ENCODE results near the gene SNF8. TPM values are rescaled to one million over a fixed set of nuclear protein-coding genes. Genes with fewer than 3 reads are reported as not detected.

SNF8 gene
- total and polyA plus RNA-seq, 9 of the 15 experiments (the other 6 are each of a cell fraction or from before 2014, with no cell fraction given) = 6.9 to 149 (median 117) TPM

DNA sequence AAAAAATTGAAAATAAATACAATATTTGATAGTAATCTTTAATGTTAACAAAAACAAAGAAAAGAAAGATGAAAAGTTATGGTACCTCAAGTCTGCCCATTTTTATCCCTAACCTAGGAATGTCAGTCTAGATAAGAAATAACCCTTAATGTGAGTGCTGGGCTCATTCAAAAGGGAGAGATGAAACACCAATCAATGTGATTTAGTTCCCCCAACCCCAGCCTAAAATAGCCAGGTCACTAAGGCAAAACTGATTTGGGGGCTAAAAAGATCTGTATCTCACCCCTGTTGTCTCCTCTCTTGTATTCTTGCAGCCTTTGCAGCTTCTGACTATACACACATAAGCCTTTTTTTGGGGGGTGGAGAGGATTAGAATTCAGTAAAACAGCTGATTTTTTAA, 49.3 kb upstream of the SNF8 start:
- H3K9me3 ChIP-seq (replicated peaks; ENCODE audit: control insufficient read depth, insufficient read depth, low read depth, low read length) = no peaks in the 10 kb centered on the region
- peaks cover 55% of the 10 kb centered on the region for H3K79me2 ChIP-seq (ENCODE audit: control insufficient read depth, insufficient read depth, low read length)
- intact Hi-C loops (cut with micrococcal nuclease) (loop anchor here (2.0 kb wide), 1 partner anchor 21 kb away; no protein-coding TSS in a partner anchor), in situ Hi-C loops (cut with MboI) (no loop called here)
- CTCF ChIA-PET (ENCODE audit: low intra/inter-chr PET ratio) = no interaction called here
- DNase-seq (ENCODE audit: extremely low read depth in 1 of 4, low spot score in 3 of 4) (peak in 1 of 4 experiments; percentile 43), ATAC-seq (no peak), FAIRE-seq (no peak)
- H4K20me1 ChIP-seq (replicated peaks; ENCODE audit: control insufficient read depth, insufficient read depth, low read length) = no peaks in the 10 kb centered on the region
- peaks cover 3% of the 10 kb centered on the region; the same call in 1 of the 3 replicates for H3K36me3 ChIP-seq (ENCODE audit: control insufficient read depth, insufficient read depth, low read length)
- H3K9me1 ChIP-seq (ENCODE audit: control insufficient read depth, insufficient read depth, low read length) = no peaks in the 10 kb centered on the region
- POLR2A ChIA-PET = interaction anchor here (0.7 to 3.5 kb wide), 3 partner anchors 12 to 16 kb away, joined by 3 to 14 read pairs (median 4); no protein-coding TSS in a partner anchor
- H2AFZ ChIP-seq (ENCODE audit: low read depth, low read length) = no peak overlapping the region
- H3K27ac ChIP-seq (ENCODE audit: extremely low read depth, low read depth, low read length) = peak overlapping the region; percentile 97; the same call in 2 of the 3 replicates
- peak overlapping the region; percentile 47 for H3K4me2 ChIP-seq (ENCODE audit: insufficient read depth, low read length)
- peaks cover 9 to 12% of the 10 kb centered on the region in 2 experiments; a peak in 3 of 5 replicates for H3K4me1 ChIP-seq (replicated peaks in 1 of 2; ENCODE audit: control insufficient read depth in 2 of 2, insufficient read depth in 2 of 2, low read length in 2 of 2)
- no peaks in the 10 kb centered on the region for H3K27me3 ChIP-seq (ENCODE audit: control insufficient read depth in 2 of 2, insufficient read depth in 2 of 2, low read length in 2 of 2)
- H3K9ac ChIP-seq (ENCODE audit: insufficient read depth in 1 of 2, low read depth in 2 of 2, low read length in 2 of 2) = peak overlapping the region in 1 of 2 experiments; percentile 97; a peak in 1 of 4 replicates
- no TSS peak for BruUV-seq (replicated peaks)
- no peak overlapping the region for H3K4me3 ChIP-seq
- TF ChIP-seq ZNF274 (IDR thresholded peaks at IDR 0.05; ENCODE audit: borderline replicate concordance, low read depth, low read length) (no peak), NR2C2 (CRISPR knock-in tag; IDR thresholded peaks at IDR 0.05) (no peak), NR2C2 (tag; IDR thresholded peaks at IDR 0.05) (no peak), NCOA2 (IDR thresholded peaks at IDR 0.05; ENCODE audit: partially characterized antibody in 2 of 2) (no peak), PHB2 (IDR thresholded peaks at IDR 0.05; ENCODE audit: low read depth) (no peak), ARID1B (IDR thresholded peaks at IDR 0.05) (peak; percentile 28; the same call in 1 of the 2 replicates), MEF2A (IDR thresholded peaks at IDR 0.05; ENCODE audit: control insufficient read depth, low read depth, low read length) (0 out of 2 replicates have a peak, but pooled peaks have one; percentile 44), DPF2 (IDR thresholded peaks at IDR 0.05) (peak; percentile 41), TRIM25 (IDR thresholded peaks at IDR 0.05; ENCODE audit: borderline replicate concordance) (no peak), STAT6 (CRISPR knock-in tag; IDR thresholded peaks at IDR 0.05) (no peak), POLR2A (conservative IDR thresholded peaks at IDR 0.05) (no peak), SMARCE1 (IDR thresholded peaks at IDR 0.05) (0 out of 2 replicates have a peak, but pooled peaks have one; percentile 14), C11orf30 (IDR thresholded peaks at IDR 0.05; ENCODE audit: low read depth) (0 out of 2 replicates have a peak, but pooled peaks have one; percentile 6)
- TF ChIP-seq, protein P1, sequence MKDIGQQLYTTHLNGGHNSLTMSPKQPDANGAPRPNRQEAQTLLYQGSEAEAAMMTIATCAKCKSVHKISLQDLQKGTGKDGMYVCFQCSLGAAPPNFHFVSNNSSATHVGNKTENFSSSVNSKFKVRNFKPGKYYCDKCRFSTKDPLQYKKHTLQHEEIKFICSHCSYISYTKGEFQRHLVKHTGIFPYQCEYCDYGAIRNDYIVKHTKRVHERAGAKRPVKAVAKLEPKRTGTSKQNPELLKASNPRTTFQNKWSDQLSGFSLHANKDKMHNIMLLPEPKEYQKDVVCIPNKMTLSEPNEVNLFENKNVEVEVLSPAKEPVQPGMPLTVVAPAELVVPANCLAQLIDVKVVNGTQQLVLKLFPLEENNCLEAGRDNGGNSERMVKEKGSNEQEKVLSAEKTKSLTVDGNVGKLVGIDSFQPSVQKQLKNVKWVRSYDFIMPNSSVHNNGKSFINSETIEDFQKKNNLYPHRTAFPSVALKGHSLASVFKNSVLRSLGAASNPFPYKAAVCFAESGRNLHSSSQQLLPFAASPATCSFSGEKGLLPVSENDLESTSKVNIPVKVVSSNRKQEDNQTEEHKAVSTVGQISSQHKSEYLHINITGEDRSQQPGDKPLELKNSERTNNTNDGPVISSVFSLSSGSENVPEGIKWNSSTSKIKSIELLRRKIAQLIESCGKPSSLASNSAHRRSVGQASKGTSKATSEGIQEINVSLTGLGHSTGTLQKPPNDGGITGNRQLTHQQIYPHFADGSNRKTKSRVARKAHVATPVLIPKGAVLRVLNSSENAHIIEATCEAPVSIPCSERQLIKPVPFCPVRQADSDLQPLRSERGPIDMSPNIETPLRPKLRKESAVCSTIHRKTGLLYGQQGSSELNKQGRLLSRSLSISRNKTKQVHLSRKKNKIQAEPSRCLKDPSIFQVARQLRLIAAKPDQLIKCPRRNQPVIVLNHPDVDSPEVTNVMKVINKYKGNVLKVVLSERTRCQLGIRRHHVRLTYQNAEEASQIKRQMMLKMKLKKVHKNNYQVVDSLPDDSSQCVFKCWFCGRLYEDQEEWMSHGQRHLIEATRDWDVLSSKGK (CRISPR knock-in tag; IDR thresholded peaks at IDR 0.05) = no peak
- TF ChIP-seq, protein P2, sequence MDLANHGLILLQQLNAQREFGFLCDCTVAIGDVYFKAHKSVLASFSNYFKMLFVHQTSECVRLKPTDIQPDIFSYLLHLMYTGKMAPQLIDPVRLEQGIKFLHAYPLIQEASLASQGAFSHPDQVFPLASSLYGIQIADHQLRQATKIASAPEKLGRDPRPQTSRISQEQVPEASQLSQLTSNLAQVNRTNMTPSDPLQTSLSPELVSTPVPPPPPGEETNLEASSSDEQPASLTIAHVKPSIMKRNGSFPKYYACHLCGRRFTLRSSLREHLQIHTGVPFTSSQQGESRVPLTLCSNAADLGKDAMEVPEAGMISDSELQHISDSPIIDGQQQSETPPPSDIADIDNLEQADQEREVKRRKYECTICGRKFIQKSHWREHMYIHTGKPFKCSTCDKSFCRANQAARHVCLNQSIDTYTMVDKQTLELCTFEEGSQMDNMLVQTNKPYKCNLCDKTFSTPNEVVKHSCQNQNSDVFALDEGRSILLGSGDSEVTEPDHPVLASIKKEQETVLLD (IDR thresholded peaks at IDR 0.05) = no peak
